ENCODE results near the gene TFAP2A. TPM values are rescaled to one million over a fixed set of nuclear protein-coding genes. Genes with fewer than 3 reads are reported as not detected.

Gene TFAP2A
- total and polyA plus RNA-seq, 2 experiments from 2014 or later = 0.17 TPM; not detected in 1

DNA sequence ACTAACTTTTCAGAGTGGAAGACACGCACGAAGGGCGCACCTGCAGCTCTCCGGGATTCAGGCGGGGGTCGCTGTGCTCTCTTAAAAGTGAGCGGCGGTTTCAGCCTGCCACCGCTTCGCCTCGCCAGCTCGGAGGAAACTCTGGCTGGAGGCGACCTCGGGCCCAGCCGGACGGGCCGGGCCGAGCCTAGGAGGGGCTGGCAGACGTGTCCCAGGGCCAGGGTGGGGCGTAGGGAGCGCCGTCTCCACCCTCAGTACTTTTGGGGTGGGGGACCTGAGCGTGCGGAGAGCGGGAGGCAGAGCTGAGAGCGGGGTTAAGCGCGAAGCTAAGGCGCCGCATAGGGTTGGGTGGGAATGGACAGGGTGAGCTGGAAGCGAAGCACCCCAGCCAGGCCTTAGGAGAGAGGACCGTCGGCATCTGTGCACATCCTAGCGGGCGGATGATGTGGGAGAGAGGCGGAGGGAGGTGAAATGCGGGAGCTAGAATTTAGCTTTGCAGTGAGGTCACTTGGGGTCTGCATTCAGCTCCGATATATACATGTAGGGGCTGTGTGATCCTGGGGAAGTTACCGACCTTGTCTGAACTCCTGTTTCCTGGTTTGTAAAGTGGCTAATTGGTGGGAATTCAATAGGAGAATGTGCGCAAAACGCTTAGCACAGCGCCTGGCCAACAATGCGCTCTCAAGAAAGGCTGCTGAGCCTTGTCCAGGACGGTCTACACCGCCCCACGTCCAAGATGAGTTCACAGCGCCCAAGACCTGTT, 6.5 kb upstream of the TFAP2A start:
- no peak overlapping the region for H3K4me3 ChIP-seq
- H3K27me3 ChIP-seq = peaks cover 100% of the 10 kb centered on the region
- no peaks in the 10 kb centered on the region for H3K9me3 ChIP-seq (ENCODE audit: low read depth)
- peaks cover 6% of the 10 kb centered on the region for H3K4me1 ChIP-seq (ENCODE audit: low read depth)
- TF ChIP-seq, protein P1, sequence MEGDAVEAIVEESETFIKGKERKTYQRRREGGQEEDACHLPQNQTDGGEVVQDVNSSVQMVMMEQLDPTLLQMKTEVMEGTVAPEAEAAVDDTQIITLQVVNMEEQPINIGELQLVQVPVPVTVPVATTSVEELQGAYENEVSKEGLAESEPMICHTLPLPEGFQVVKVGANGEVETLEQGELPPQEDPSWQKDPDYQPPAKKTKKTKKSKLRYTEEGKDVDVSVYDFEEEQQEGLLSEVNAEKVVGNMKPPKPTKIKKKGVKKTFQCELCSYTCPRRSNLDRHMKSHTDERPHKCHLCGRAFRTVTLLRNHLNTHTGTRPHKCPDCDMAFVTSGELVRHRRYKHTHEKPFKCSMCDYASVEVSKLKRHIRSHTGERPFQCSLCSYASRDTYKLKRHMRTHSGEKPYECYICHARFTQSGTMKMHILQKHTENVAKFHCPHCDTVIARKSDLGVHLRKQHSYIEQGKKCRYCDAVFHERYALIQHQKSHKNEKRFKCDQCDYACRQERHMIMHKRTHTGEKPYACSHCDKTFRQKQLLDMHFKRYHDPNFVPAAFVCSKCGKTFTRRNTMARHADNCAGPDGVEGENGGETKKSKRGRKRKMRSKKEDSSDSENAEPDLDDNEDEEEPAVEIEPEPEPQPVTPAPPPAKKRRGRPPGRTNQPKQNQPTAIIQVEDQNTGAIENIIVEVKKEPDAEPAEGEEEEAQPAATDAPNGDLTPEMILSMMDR (IDR thresholded peaks at IDR 0.05; ENCODE audit: low read depth, low read length) = no peak
- H3K36me3 ChIP-seq = no peaks in the 10 kb centered on the region
- peak in 1 of 2 donors; percentile 63 for DNase-seq (ENCODE audit: low read depth in 1 of 2, low spot score in 1 of 2)
- no peak overlapping the region for H3K27ac ChIP-seq

DNA sequence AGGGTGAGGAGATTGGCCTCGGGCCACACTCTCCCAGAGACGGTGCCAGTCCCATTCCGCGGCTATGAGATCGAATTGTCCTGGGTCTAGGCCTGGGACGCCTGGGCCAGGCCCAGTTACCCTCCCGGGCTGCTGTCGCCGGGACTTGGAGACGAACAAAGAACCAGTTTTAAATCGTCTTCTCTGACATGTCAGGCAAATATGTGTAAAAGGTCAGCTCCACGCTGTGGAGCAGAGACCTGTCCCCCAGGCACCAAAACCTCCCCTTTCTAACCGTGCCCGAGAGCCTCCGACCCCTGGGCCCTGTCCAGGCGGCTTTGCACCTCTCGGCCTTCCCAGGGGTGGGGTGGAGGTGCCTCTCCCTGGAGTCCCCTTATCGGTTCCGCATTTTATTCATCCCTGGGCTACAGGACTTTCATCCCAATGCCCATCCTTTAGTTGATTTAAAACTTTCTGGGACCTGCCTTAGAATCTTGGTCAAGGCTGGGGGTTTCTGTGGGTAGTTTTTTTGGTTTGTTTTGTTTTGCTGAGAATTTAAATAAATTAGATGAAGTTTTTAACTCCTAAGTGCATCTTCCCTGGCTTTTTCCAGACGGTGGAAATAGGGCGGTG, 5.8 kb upstream of the TFAP2A start:
- H3K9me3 ChIP-seq (ENCODE audit: low read depth) = no peaks in the 10 kb centered on the region
- TF ChIP-seq, protein P1 (IDR thresholded peaks at IDR 0.05; ENCODE audit: low read depth, low read length) = no peak
- peaks cover 100% of the 10 kb centered on the region for H3K27me3 ChIP-seq
- H3K36me3 ChIP-seq = no peaks in the 10 kb centered on the region
- peaks cover 3% of the 10 kb centered on the region for H3K4me1 ChIP-seq (ENCODE audit: low read depth)
- DNase-seq (ENCODE audit: low read depth in 1 of 2, low spot score in 1 of 2) = no peak
- no peak overlapping the region for H3K27ac ChIP-seq
- no peak overlapping the region for H3K4me3 ChIP-seq

DNA sequence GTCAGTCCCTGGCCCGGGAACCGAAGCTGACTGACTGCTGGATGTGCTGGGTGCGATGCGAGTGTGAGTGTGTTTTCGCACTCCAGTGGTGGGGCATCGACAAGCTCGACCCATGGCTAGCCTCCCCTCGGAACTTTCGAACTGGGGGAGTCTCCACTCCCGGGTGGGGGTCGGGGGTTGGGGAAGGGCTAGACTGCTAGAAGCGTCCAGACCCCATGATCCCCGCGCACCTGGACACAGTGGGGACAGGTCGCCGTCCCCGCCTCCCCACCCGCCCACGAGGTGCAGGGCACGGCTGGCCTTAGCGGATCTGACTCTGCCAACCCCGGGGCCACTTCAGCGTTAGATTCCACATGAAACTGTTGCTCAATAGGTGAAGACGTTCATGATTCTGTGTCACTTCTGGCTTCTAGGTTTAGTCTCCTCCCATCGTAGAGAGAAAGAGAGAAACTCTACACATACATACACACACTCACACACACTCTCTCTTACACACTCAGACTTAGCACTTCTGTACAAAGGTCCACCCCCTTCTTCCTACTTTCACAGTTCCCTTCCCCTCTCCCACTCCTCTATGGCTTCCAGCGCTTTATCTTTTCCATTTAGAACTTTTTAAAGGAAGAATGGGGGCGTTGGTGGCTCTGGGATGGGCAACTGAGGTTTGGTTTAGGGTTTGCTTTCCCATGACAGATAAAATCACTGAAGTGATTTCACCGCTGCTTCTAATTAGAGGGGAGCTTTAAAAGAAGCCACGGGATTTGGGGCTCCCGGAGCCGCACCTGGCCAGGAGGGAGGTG, 5.1 kb upstream of the TFAP2A start:
- H3K4me3 ChIP-seq = peak overlapping the region; percentile 4
- DNase-seq (ENCODE audit: low read depth in 1 of 2, low spot score in 1 of 2) = no peak
- H3K27me3 ChIP-seq = peaks cover 100% of the 10 kb centered on the region
- H3K36me3 ChIP-seq = no peaks in the 10 kb centered on the region
- no peaks in the 10 kb centered on the region for H3K4me1 ChIP-seq (ENCODE audit: low read depth)
- H3K9me3 ChIP-seq (ENCODE audit: low read depth) = no peaks in the 10 kb centered on the region
- H3K27ac ChIP-seq = no peak overlapping the region
- TF ChIP-seq, protein P1 (IDR thresholded peaks at IDR 0.05; ENCODE audit: low read depth, low read length) = no peak

DNA sequence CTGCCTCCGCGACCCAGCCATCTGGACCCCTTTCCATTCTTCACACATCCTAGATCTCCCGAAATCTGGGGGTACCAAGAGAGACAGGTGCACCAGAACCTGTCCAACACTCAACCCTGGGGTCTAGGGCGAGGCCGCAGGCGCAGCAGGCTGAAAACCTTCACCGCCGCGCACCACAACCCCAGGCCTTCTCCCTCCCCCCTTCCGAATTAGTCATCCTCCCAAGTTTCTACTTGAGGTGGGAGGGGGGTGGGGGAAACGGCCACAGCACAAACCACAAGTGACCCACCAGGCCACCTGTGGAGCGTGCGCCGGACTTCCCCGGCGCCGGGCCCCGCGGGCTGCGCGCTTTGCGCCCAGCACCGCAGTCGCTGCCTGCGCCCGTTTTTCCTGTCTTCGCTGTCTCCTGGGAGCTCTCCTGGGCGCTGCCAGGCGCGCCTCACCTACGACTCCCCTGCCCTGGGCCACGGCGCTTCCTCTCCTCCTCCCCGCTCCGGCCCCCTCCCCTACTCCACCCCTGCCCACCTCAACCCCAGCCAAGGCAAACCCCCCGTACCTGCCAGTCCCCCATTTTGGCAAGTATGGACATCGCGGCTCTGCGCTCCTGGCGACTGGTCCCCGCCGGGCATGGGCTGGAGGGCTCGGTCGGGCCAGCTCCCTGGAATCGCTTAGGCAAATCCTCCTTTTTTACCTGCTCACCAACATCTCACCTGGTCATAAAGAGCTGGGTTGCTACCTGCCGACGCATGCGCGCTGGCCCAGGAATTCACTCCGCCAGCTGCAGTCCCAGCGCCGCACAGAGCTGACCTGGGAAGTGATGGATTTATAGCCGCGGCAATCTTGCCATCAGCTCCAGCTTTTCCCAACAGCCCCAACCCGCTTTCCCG, 4.2 kb upstream of the TFAP2A start:
- no peaks in the 10 kb centered on the region for H3K9me3 ChIP-seq (ENCODE audit: low read depth)
- H3K36me3 ChIP-seq = no peaks in the 10 kb centered on the region
- H3K27me3 ChIP-seq = peaks cover 100% of the 10 kb centered on the region
- TF ChIP-seq, protein P1 (IDR thresholded peaks at IDR 0.05; ENCODE audit: low read depth, low read length) = no peak
- H3K4me3 ChIP-seq = peak overlapping the region; percentile 4
- DNase-seq (ENCODE audit: low read depth in 1 of 2, low spot score in 1 of 2) = no peak
- H3K4me1 ChIP-seq (ENCODE audit: low read depth) = no peaks in the 10 kb centered on the region
- H3K27ac ChIP-seq = no peak overlapping the region

DNA sequence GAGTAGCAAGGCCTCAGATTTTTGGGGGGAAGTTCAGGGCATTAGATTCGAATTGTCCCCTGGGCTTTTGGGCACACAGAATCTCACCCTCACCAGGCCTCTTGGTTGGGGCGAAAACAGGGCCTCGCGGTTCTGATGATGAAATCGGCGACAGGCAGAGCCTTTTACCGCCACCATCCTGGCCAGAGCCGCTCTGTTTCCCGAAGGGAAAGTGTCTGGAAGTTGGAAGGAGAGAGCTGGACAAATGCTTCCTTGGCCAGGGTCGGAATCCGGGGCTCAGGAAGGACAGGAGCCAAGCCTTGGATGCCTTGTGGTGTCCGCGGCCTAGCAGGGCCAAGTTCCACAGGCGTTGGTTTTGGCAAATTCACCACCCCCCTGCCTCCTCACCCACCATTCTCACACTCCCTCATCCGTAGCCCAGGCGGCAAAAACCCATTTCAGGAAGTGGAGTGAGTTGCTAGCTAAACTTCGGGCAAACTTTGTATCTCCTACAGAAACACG, 3.5 kb upstream of the TFAP2A start:
- TF ChIP-seq, protein P1 (IDR thresholded peaks at IDR 0.05; ENCODE audit: low read depth, low read length) = no peak
- Histone ChIP-seq H3K36me3 (no peaks in the 10 kb centered on the region), H3K4me3 (no peak overlapping the region), H3K9me3 (ENCODE audit: low read depth) (no peaks in the 10 kb centered on the region), H3K27ac (no peak overlapping the region), H3K27me3 (peaks cover 100% of the 10 kb centered on the region), H3K4me1 (ENCODE audit: low read depth) (no peaks in the 10 kb centered on the region)
- DNase-seq (ENCODE audit: low read depth in 1 of 2, low spot score in 1 of 2) = no peak

Data from cardiac muscle cell (in vitro differentiated cells and primary cell).